ENCODE measurements around the gene MEGF6. TPM values are rescaled to one million over a fixed set of nuclear protein-coding genes. Genes with fewer than 3 reads are reported as not detected.

The MEGF6 gene
- total RNA-seq, 2 experiments from 2014 or later = 57.5 to 62.2 TPM

DNA sequence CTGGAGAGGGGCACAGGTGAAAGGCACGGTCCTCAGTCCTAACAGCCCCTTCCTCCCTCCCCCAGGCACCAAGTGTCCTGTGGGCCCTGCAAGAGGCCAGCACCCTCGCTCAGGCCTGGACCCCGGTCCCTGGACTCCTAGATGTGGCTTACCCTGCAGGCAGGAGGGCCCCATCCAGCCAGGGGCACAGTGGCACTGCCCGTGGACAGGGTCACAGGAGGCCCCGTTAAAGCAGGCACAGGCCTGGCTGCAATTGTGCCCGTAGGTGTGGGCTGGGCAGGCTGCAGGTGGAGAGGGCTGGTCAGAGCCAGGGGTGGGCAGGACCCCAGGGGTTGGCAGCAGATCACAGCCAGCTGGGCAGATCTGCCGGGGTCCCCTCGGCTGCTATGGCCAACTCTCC is 112.3 kb downstream of the MEGF6 start:
- ChIA-PET CTCF (no interaction called here), POLR2A (no interaction called here)
- H3K27ac Mint-ChIP-seq = no peak overlapping the region
- no peaks in the 10 kb centered on the region for H3K36me3 ChIP-seq (ENCODE audit: insufficient read depth, low read length)
- no peaks in the 10 kb centered on the region for H3K27me3 ChIP-seq (ENCODE audit: control insufficient read depth in 1 of 2, insufficient read depth in 2 of 2, low read length in 2 of 2)
- no peak overlapping the region for H3K4me3 Mint-ChIP-seq
- no peaks in the 10 kb centered on the region for H3K9me3 ChIP-seq (ENCODE audit: control insufficient read depth in 1 of 2, insufficient read depth in 1 of 2, low read length in 2 of 2)
- no peaks in the 10 kb centered on the region for H3K4me1 ChIP-seq (ENCODE audit: insufficient read depth, low read length)
- ATAC-seq (ENCODE audit: poor library complexity) (no peak), DNase-seq (no peak)
- H3K4me1 Mint-ChIP-seq (ENCODE audit: low read depth) = no peaks in the 10 kb centered on the region
- H3K27me3 Mint-ChIP-seq = no peaks in the 10 kb centered on the region
- TF ChIP-seq, protein P1, sequence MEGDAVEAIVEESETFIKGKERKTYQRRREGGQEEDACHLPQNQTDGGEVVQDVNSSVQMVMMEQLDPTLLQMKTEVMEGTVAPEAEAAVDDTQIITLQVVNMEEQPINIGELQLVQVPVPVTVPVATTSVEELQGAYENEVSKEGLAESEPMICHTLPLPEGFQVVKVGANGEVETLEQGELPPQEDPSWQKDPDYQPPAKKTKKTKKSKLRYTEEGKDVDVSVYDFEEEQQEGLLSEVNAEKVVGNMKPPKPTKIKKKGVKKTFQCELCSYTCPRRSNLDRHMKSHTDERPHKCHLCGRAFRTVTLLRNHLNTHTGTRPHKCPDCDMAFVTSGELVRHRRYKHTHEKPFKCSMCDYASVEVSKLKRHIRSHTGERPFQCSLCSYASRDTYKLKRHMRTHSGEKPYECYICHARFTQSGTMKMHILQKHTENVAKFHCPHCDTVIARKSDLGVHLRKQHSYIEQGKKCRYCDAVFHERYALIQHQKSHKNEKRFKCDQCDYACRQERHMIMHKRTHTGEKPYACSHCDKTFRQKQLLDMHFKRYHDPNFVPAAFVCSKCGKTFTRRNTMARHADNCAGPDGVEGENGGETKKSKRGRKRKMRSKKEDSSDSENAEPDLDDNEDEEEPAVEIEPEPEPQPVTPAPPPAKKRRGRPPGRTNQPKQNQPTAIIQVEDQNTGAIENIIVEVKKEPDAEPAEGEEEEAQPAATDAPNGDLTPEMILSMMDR (IDR thresholded peaks at IDR 0.05) = no peak
- no peaks in the 10 kb centered on the region for H3K9me3 Mint-ChIP-seq
- H3K4me3 ChIP-seq (ENCODE audit: low read length) = no peak overlapping the region
- intact Hi-C loops (cut with DNase I, micrococcal nuclease) = no loop called here
- no peak overlapping the region for H3K27ac ChIP-seq (ENCODE audit: low read depth in 1 of 2, low read length in 2 of 2)
- H3K36me3 Mint-ChIP-seq (ENCODE audit: low read depth) = peaks cover 5% of the 10 kb centered on the region

DNA sequence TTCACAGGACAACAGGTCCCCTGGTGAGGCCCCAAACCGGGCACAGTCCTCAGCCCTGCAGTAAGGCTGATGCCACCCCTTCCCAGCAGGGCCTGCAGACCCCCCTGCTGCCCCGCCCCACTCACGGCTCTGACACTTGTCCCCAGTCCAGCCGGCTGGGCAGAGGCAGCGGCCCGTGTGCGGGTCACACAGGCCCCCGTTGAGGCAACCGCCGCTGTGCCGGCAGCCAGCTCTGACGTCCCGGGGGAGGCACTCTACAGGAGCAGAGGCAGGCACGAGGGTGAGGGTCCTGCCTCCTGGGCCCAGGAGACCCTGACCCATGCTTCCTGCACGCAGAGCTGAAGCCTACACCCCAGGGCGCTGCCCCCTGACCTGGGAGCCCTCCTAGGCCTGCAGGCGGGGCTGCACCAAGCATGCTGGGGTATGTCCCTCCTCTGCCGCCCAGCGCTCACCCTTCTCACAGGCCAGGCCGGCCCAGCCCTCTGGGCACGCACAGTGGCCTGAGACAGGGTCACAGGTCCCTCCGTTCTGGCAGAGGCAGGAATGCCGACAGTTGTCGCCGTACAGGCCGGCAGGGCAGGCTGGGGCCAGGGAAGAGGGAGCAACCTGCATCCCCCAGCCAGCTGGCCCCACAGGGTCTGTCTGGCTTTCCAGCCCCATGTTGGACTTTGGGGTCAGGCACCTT is 112.9 kb downstream of the MEGF6 start:
- Mint-ChIP-seq H3K36me3 (ENCODE audit: low read depth) (peaks cover 4% of the 10 kb centered on the region), H3K9me3 (no peaks in the 10 kb centered on the region), H3K4me1 (ENCODE audit: low read depth) (no peaks in the 10 kb centered on the region), H3K27me3 (no peaks in the 10 kb centered on the region), H3K27ac (no peak overlapping the region), H3K4me3 (no peak overlapping the region)
- Histone ChIP-seq H3K27ac (ENCODE audit: low read depth in 1 of 2, low read length in 2 of 2) (no peak overlapping the region), H3K4me1 (ENCODE audit: insufficient read depth, low read length) (no peaks in the 10 kb centered on the region), H3K9me3 (ENCODE audit: control insufficient read depth in 1 of 2, insufficient read depth in 1 of 2, low read length in 2 of 2) (no peaks in the 10 kb centered on the region), H3K36me3 (ENCODE audit: insufficient read depth, low read length) (no peaks in the 10 kb centered on the region), H3K4me3 (ENCODE audit: low read length) (no peak overlapping the region), H3K27me3 (ENCODE audit: control insufficient read depth in 1 of 2, insufficient read depth in 2 of 2, low read length in 2 of 2) (no peaks in the 10 kb centered on the region)
- intact Hi-C loops (cut with DNase I, micrococcal nuclease) = no loop called here
- ATAC-seq (ENCODE audit: poor library complexity) (no peak), DNase-seq (no peak)
- TF ChIP-seq, protein P1 (IDR thresholded peaks at IDR 0.05) = no peak
- ChIA-PET CTCF (no interaction called here), POLR2A (no interaction called here)

DNA sequence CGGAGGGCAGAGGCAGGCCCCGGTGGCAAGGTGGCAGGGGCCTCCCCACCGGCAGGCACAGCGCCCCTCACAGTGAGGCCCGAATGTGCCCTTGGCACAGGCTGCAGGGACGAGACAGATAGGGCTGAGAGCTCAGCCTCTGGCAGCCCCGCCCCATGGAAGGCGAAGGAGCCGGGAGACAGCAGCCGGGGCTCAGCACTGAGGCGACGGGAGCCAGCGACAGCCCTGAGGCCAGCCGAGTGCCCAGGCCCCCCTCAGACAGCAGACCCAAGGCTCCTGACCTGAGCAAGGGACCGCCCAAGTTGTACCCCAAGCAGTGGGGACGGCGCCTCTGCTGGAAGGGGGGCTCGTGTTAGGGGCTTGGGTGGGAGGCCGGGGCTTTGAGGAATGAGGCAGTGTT is 113.8 kb downstream of the MEGF6 start:
- Histone ChIP-seq H3K27me3 (ENCODE audit: control insufficient read depth in 1 of 2, insufficient read depth in 2 of 2, low read length in 2 of 2) (no peaks in the 10 kb centered on the region), H3K27ac (ENCODE audit: low read depth in 1 of 2, low read length in 2 of 2) (no peak overlapping the region), H3K4me1 (ENCODE audit: insufficient read depth, low read length) (no peaks in the 10 kb centered on the region), H3K36me3 (ENCODE audit: insufficient read depth, low read length) (no peaks in the 10 kb centered on the region), H3K4me3 (ENCODE audit: low read length) (no peak overlapping the region), H3K9me3 (ENCODE audit: control insufficient read depth in 1 of 2, insufficient read depth in 1 of 2, low read length in 2 of 2) (no peaks in the 10 kb centered on the region)
- no peak overlapping the region for H3K27ac Mint-ChIP-seq
- TF ChIP-seq, protein P1 (IDR thresholded peaks at IDR 0.05) = no peak
- H3K4me3 Mint-ChIP-seq = no peak overlapping the region
- H3K27me3 Mint-ChIP-seq = no peaks in the 10 kb centered on the region
- ATAC-seq (ENCODE audit: poor library complexity) (no peak), DNase-seq (no peak)
- POLR2A ChIA-PET = no interaction called here
- no peaks in the 10 kb centered on the region for H3K4me1 Mint-ChIP-seq (ENCODE audit: low read depth)
- intact Hi-C loops (cut with DNase I, micrococcal nuclease) = no loop called here
- H3K9me3 Mint-ChIP-seq = no peaks in the 10 kb centered on the region
- CTCF ChIA-PET = no interaction called here
- no peaks in the 10 kb centered on the region for H3K36me3 Mint-ChIP-seq (ENCODE audit: low read depth)

All from CD4-positive, alpha-beta T cell (primary cell).